Liver (tissue), 9 donors: ENCODE results near the gene FAM131C. TPM values are rescaled to one million over a fixed set of nuclear protein-coding genes. Genes with fewer than 3 reads are reported as not detected.

ENCODE experiments used
- DNase-seq: peaks from one replicate; pipeline ENCODE4 v3.0.0-alpha.2; 2017; ENCODE audit warnings: low spot score
- H3K27ac ChIP-seq, 2 donors: one replicate each; pipeline ENCODE4 v1.7.0; 2013; ENCODE audit warnings: inconsistent platforms in 2 of 2, low read length in 2 of 2, control low read depth in 1 of 2, low read depth in 1 of 2, mild to moderate bottlenecking in 1 of 2
- H3K27me3 ChIP-seq, 4 donors: one replicate each; pipeline versions ENCODE4 v1.6.1 to v1.7.0; 2013; ENCODE audit warnings: low read length in 3 of 4, inconsistent platforms in 1 of 4, mild to moderate bottlenecking in 1 of 4, moderate library complexity in 1 of 4; ENCODE audit not compliant: control insufficient read depth in 4 of 4, insufficient read depth in 4 of 4
- H3K36me3 ChIP-seq, 4 donors: one replicate each; pipeline versions ENCODE4 v1.6.1 to v1.7.0; 2013; ENCODE audit warnings: low read length in 3 of 4, mild to moderate bottlenecking in 3 of 4, low read depth in 1 of 4, moderate library complexity in 1 of 4; ENCODE audit not compliant: control insufficient read depth in 4 of 4, insufficient read depth in 3 of 4
- H3K4me1 ChIP-seq, 4 donors: one replicate each; pipeline versions ENCODE4 v1.6.1 to v1.7.0; 2013; ENCODE audit warnings: low read length in 3 of 4, mild to moderate bottlenecking in 3 of 4, moderate library complexity in 1 of 4; ENCODE audit not compliant: control insufficient read depth in 4 of 4, insufficient read depth in 4 of 4
- H3K4me3 ChIP-seq, 3 donors: one replicate each; pipeline versions ENCODE4 v1.6.1 to v1.7.0; 2013; ENCODE audit warnings: low read length in 3 of 3, control low read depth in 1 of 3, low read depth in 1 of 3, mild to moderate bottlenecking in 1 of 3
- H3K9ac ChIP-seq, 2 donors: one replicate each; pipeline ENCODE4 v1.7.0; 2013; ENCODE audit warnings: low read length in 2 of 2, mild to moderate bottlenecking in 2 of 2, moderate library complexity in 2 of 2, control low read depth in 1 of 2, low read depth in 1 of 2
- H3K9me3 ChIP-seq, 4 donors: one replicate each; pipeline versions ENCODE4 v1.6.1 to v1.7.0; 2013; ENCODE audit warnings: low read length in 3 of 4; ENCODE audit not compliant: control insufficient read depth in 4 of 4
- GABPA ChIP-seq, 2 donors: IDR thresholded peaks in 1 of 2; conservative IDR thresholded peaks in 1 of 2; 2 replicates each; pipeline ENCODE4 v1.6.1; 2016; ENCODE audit warnings: antibody characterized with exemption in 2 of 2, mild to moderate bottlenecking in 1 of 2, moderate library complexity in 1 of 2
- HNF4A ChIP-seq, 2 donors: conservative IDR thresholded peaks; 2 replicates each; pipeline ENCODE4 v1.6.1; 2016; ENCODE audit warnings: antibody characterized with exemption in 2 of 2, mild to moderate bottlenecking in 2 of 2
- HNF4G ChIP-seq: IDR thresholded peaks from 2 replicates; pipeline ENCODE4 v1.6.1; 2016; ENCODE audit warnings: antibody characterized with exemption
- JUND ChIP-seq, 2 donors: IDR thresholded peaks; 2 replicates each; pipeline ENCODE4 v1.6.1; 2016; ENCODE audit warnings: antibody characterized with exemption in 2 of 2
- NR2F2 ChIP-seq: IDR thresholded peaks from 2 replicates; pipeline ENCODE4 v1.6.1; 2016; ENCODE audit warnings: antibody characterized with exemption
- RAD21 ChIP-seq, 2 donors: IDR thresholded peaks; 2 replicates each; pipeline ENCODE4 v1.6.1; 2016; ENCODE audit warnings: antibody characterized with exemption in 2 of 2, mild to moderate bottlenecking in 2 of 2
- RXRA ChIP-seq, 2 donors: IDR thresholded peaks; 2 replicates each; pipeline ENCODE4 v1.6.1; 2017 to 2018; ENCODE audit warnings: antibody characterized with exemption in 2 of 2, mild to moderate bottlenecking in 1 of 2
- TAF1 ChIP-seq: conservative IDR thresholded peaks from 2 replicates; pipeline ENCODE4 v1.6.1; 2016; ENCODE audit warnings: antibody characterized with exemption, mild to moderate bottlenecking
- WGBS: extraction: QIAGEN DNeasy Blood & Tissue Kit; methylation state at CpG from one replicate; pipeline ENCODE4 v1.1.7; 2013; 5-methylcytosine and 5-hydroxymethylcytosine counted together
- polyA plus RNA-seq, 2 donors: library from polyadenylated mRNA; stranded (reverse) in 1 of 2; unstranded in 1 of 2; fragments of 200-250 nt in 1 of 2; fragments of >200 nt in 1 of 2; fragmentation: Nextera tagmentation in 1 of 2; extraction: Ambion mirVana in 1 of 2; gene quantifications; one replicate each; pipeline versions ENCODE4 v1.2.1 to v1.2.3, GENCODE V29; 2013 to 2015
- total RNA-seq, 2 donors: library from RNA; depleted of rRNA; stranded (reverse); fragments of >200 nt; gene quantifications; one replicate each; pipeline ENCODE4 v1.2.3, GENCODE V29; 2014
- TF ChIP-seq, protein P1 (sequence below): IDR thresholded peaks from 2 replicates; pipeline ENCODE4 v1.6.1; 2016; ENCODE audit warnings: antibody characterized with exemption, mild to moderate bottlenecking
- TF ChIP-seq, protein P2 (sequence below): IDR thresholded peaks from 2 replicates; pipeline ENCODE4 v1.6.1; 2016; ENCODE audit warnings: antibody characterized with exemption
- TF ChIP-seq, protein P3 (sequence below): IDR thresholded peaks from 2 replicates; pipeline ENCODE4 v1.6.1; 2016; ENCODE audit warnings: antibody characterized with exemption
- TF ChIP-seq, protein P4 (sequence below): fragments of 150-350 bp; IDR thresholded peaks from 2 replicates; pipeline ENCODE4 v1.5.1; 2017; ENCODE audit warnings: improper control_type of control experiment, low read depth, low read length; ENCODE audit not compliant: missing input control
- donor health status: healthy.
- donor health status: healthy.
- donor health status: healthy.
- donor health status: healthy.
- donor health status: healthy.

Gene FAM131C
- total and polyA plus RNA-seq, 4 donors = 0.05 to 0.92 TPM; not detected in 2

DNA sequence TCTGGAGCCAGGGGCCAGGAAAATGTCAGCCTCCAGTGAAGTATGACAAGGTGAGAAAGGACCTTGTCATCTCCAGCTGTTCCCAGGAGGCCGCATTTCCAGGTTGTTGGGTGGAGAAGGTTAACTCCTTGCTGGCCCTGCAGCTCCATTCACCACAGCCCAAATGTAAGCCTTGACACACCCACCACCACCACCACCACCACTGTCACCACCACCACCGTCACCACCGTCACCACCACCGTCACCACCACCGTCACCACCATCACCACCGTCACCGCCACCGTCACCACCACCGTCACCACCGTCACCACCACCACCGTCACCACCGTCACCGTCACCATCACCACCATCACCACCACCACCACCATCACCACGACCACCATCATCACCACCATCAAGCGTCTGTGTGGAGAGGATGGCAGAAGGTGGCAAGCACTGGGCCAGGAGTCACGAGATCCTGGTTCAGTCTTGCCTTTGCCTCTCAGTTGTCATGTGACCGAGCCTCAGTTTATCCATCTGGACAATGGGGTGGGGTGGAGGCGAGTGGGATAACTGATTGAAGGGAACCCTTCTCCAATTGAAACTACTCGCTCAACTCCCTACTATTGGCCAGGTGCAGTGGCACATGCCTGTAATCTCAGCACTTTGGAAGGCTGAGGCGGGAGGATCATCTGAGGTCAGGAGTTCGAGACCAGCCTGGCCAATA lies 21.2 kb upstream of the FAM131C start (continued):
- TF ChIP-seq, protein P1, sequence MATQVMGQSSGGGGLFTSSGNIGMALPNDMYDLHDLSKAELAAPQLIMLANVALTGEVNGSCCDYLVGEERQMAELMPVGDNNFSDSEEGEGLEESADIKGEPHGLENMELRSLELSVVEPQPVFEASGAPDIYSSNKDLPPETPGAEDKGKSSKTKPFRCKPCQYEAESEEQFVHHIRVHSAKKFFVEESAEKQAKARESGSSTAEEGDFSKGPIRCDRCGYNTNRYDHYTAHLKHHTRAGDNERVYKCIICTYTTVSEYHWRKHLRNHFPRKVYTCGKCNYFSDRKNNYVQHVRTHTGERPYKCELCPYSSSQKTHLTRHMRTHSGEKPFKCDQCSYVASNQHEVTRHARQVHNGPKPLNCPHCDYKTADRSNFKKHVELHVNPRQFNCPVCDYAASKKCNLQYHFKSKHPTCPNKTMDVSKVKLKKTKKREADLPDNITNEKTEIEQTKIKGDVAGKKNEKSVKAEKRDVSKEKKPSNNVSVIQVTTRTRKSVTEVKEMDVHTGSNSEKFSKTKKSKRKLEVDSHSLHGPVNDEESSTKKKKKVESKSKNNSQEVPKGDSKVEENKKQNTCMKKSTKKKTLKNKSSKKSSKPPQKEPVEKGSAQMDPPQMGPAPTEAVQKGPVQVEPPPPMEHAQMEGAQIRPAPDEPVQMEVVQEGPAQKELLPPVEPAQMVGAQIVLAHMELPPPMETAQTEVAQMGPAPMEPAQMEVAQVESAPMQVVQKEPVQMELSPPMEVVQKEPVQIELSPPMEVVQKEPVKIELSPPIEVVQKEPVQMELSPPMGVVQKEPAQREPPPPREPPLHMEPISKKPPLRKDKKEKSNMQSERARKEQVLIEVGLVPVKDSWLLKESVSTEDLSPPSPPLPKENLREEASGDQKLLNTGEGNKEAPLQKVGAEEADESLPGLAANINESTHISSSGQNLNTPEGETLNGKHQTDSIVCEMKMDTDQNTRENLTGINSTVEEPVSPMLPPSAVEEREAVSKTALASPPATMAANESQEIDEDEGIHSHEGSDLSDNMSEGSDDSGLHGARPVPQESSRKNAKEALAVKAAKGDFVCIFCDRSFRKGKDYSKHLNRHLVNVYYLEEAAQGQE = no peak
- TF ChIP-seq TAF1 = no peak

DNA sequence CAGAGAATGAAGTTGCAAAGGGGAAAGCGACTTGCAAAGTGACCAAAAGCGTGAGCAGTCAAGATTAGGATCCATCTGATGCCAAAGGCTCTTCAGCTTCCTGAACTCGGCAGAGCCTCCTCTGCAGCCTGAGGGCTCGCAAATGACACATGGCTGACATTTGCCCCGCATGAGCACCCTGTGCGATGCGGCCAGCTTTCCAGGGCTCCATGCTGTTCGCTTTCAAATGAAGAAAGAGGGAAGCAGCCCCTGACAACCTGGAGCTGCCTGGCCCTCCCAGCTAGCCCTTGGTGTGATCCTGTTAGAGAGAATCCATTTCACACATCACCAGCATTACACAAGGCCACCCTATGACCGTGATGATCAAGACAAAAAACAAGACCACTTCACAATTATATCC lies 20.2 kb upstream of the FAM131C start:
- Histone ChIP-seq H3K27ac (no peak overlapping the region), H3K36me3 (no peaks in the 10 kb centered on the region), H3K9ac (no peak overlapping the region), H3K9me3 (no peaks in the 10 kb centered on the region), H3K4me1 (peaks cover 0 to 7% (median 3%) of the 10 kb centered on the region in 4 donors), H3K4me3 (no peak overlapping the region), H3K27me3 (no peaks in the 10 kb centered on the region)
- no peak for DNase-seq
- 89% methylated on average over 9 of the region's 9 CpGs for WGBS
- TF ChIP-seq GABPA (IDR thresholded peaks at IDR 0.05 in 1 of 2, conservative IDR thresholded peaks at IDR 0.05 in 1 of 2) (no peak), NR2F2 (no peak), HNF4G (no peak), TAF1 (no peak), HNF4A (conservative IDR thresholded peaks at IDR 0.05) (no peak), RXRA (IDR thresholded peaks at IDR 0.05) (no peak), RAD21 (IDR thresholded peaks at IDR 0.05) (no peak)
- TF ChIP-seq, protein P1 = no peak
- TF ChIP-seq, protein P2, sequence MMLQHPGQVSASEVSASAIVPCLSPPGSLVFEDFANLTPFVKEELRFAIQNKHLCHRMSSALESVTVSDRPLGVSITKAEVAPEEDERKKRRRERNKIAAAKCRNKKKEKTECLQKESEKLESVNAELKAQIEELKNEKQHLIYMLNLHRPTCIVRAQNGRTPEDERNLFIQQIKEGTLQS = no peak

DNA sequence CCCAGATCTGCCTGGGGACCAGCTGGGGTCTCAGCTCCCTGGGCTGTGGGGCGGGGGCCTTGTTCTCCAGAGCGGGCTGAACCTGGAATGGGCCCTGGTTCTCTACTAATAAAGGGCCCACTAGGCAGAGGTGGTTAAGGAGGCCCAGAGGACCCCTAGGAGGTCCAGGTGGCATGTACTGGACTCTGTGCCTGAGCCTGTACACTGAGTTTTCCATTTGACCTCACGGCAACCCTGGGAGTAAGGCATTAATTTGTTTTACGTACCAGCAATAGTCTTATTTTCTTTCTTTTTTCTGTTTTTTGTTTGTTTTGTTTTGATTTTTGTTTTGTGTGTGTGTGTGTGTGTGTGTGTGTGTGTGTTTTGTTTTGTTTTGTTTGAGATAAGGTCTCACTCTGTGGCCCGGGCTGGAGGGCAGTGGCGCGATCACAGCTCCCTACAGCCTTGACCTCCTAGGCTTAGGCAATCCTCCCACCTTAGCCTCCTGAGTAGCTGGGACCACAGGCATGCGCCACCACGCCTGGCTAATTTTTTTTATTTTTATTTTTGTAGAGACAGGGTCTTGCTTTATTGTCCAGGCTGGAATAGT lies 19.6 kb upstream of the FAM131C start:
- Histone ChIP-seq H3K36me3 (no peaks in the 10 kb centered on the region), H3K27me3 (no peaks in the 10 kb centered on the region), H3K27ac (no peak overlapping the region), H3K4me1 (peaks cover 0 to 7% (median 3%) of the 10 kb centered on the region in 4 donors), H3K4me3 (no peak overlapping the region), H3K9me3 (no peaks in the 10 kb centered on the region), H3K9ac (no peak overlapping the region)
- WGBS = 76% methylated on average over 9 of the region's 9 CpGs
- no peak for DNase-seq
- TF ChIP-seq, protein P3, sequence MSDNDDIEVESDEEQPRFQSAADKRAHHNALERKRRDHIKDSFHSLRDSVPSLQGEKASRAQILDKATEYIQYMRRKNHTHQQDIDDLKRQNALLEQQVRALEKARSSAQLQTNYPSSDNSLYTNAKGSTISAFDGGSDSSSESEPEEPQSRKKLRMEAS = no peak
- TF ChIP-seq, protein P4, sequence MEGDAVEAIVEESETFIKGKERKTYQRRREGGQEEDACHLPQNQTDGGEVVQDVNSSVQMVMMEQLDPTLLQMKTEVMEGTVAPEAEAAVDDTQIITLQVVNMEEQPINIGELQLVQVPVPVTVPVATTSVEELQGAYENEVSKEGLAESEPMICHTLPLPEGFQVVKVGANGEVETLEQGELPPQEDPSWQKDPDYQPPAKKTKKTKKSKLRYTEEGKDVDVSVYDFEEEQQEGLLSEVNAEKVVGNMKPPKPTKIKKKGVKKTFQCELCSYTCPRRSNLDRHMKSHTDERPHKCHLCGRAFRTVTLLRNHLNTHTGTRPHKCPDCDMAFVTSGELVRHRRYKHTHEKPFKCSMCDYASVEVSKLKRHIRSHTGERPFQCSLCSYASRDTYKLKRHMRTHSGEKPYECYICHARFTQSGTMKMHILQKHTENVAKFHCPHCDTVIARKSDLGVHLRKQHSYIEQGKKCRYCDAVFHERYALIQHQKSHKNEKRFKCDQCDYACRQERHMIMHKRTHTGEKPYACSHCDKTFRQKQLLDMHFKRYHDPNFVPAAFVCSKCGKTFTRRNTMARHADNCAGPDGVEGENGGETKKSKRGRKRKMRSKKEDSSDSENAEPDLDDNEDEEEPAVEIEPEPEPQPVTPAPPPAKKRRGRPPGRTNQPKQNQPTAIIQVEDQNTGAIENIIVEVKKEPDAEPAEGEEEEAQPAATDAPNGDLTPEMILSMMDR = no peak
- TF ChIP-seq RAD21 (IDR thresholded peaks at IDR 0.05) (no peak), TAF1 (no peak), JUND (IDR thresholded peaks at IDR 0.05) (no peak), HNF4G (no peak)
- TF ChIP-seq, protein P1 = no peak
